HEK293T (cell line): ENCODE data around the gene USP34.

ENCODE experiments used
- CTCF ChIA-PET: fragments of 350-600 bp; formaldehyde crosslinking; extraction: SDS; loops from one replicate; lab custom pipeline; 2021; ENCODE audit warnings: antibody characterized with exemption, inconsistent platforms; lab: Yijun Ruan, JAX
- POLR2A ChIA-PET: fragments of 350-600 bp; formaldehyde crosslinking; extraction: SDS; loops from one replicate; lab custom pipeline; 2020; ENCODE audit warnings: antibody characterized with exemption, inconsistent platforms; lab: Yijun Ruan, JAX
- DNase-seq: peaks from one replicate; pipeline ENCODE4 v3.0.0; 2012; ENCODE audit warnings: mixed read lengths; ENCODE audit errors: extremely low spot score
- ARNT ChIP-seq: fragments of 450-650 bp; IDR thresholded peaks from 2 replicates; pipeline ENCODE4 v1.6.1; 2017; ENCODE audit warnings: mild to moderate bottlenecking
- BHLHE40 ChIP-seq: fragments of 450-650 bp; IDR thresholded peaks from 2 replicates; pipeline ENCODE4 v1.6.1; 2016; ENCODE audit warnings: mild to moderate bottlenecking, moderate library complexity, borderline replicate concordance
- CTBP1 ChIP-seq: fragments of 450-650 bp; IDR thresholded peaks from 2 replicates; pipeline ENCODE4 v1.6.1; 2016; ENCODE audit warnings: borderline replicate concordance
- ELF4 ChIP-seq: fragments of 450-650 bp; IDR thresholded peaks from 2 replicates; pipeline ENCODE4 v1.6.1; 2017; ENCODE audit warnings: antibody characterized with exemption
- FOXA1 ChIP-seq: fragments of 450-650 bp; IDR thresholded peaks from 2 replicates; pipeline ENCODE4 v1.6.1; 2016; ENCODE audit warnings: mild to moderate bottlenecking
- FOXK2 ChIP-seq: fragments of 450-650 bp; IDR thresholded peaks from 2 replicates; pipeline ENCODE4 v1.6.1; 2016; ENCODE audit warnings: mild to moderate bottlenecking
- FOXM1 ChIP-seq: fragments of 450-650 bp; IDR thresholded peaks from 2 replicates; pipeline ENCODE4 v1.6.1; 2017; ENCODE audit warnings: mild to moderate bottlenecking, borderline replicate concordance
- HDGF ChIP-seq: fragments of 450-650 bp; IDR thresholded peaks from 2 replicates; pipeline ENCODE4 v1.6.1; 2017; ENCODE audit warnings: antibody characterized with exemption, borderline replicate concordance
- L3MBTL2 ChIP-seq: fragments of 450-650 bp; conservative IDR thresholded peaks from 2 replicates; pipeline ENCODE4 v1.6.1; 2016; ENCODE audit warnings: mild to moderate bottlenecking
- LEF1 ChIP-seq: fragments of 450-650 bp; IDR thresholded peaks from 2 replicates; pipeline ENCODE4 v1.6.1; 2017; ENCODE audit warnings: mild to moderate bottlenecking, borderline replicate concordance
- NFRKB ChIP-seq: fragments of 450-650 bp; IDR thresholded peaks from 2 replicates; pipeline ENCODE4 v1.6.1; 2016; ENCODE audit warnings: mild to moderate bottlenecking, moderate library complexity
- PKNOX1 ChIP-seq: fragments of 450-650 bp; IDR thresholded peaks from 2 replicates; pipeline ENCODE4 v1.6.1; 2016
- SP1 ChIP-seq: fragments of 450-650 bp; IDR thresholded peaks from 2 replicates; pipeline ENCODE4 v1.6.1; 2017
- SUZ12 ChIP-seq: fragments of 450-650 bp; IDR thresholded peaks from 2 replicates; pipeline ENCODE4 v1.6.1; 2016; ENCODE audit warnings: mild to moderate bottlenecking
- TARDBP ChIP-seq: fragments of 450-650 bp; IDR thresholded peaks from 2 replicates; pipeline ENCODE4 v1.6.1; 2016
- ZNF384 ChIP-seq: fragments of 450-650 bp; IDR thresholded peaks from 2 replicates; pipeline ENCODE4 v1.6.1; 2016

The USP34 gene

GRCh38 chr2:61439241-61440002 lies 31.5 kb downstream of the USP34 start:
- CTCF ChIA-PET = interaction anchor here (1.5 kb wide), 1 partner anchor 13 kb away, joined by 9 read pairs; no protein-coding TSS in a partner anchor
- POLR2A ChIA-PET = no interaction called here
- DNase-seq = no peak
- no peak for TF ChIP-seq SP1

- CTCF ChIA-PET = interaction anchor here (1.5 kb wide), 1 partner anchor 13 kb away, joined by 9 read pairs; no protein-coding TSS in a partner anchor
- TF ChIP-seq LEF1 = no peak
- DNase-seq = no peak
- POLR2A ChIA-PET = no interaction called here
These were observed 32.2 kb downstream of the USP34 start for GRCh38 chr2:61438670-61439069.

- ChIA-PET POLR2A (no interaction called here), CTCF (interaction anchor here (1.2 kb wide), 1 partner anchor 11 kb away, joined by 3 read pairs; no protein-coding TSS in a partner anchor)
- no peak for DNase-seq
- TF ChIP-seq FOXK2 = no peak
- no peak for TF ChIP-seq ARNT
- no peak for TF ChIP-seq BHLHE40
- no peak for TF ChIP-seq FOXM1
- TF ChIP-seq ELF4 = no peak
- no peak for TF ChIP-seq LEF1
- TF ChIP-seq NFRKB = no peak
- TF ChIP-seq ZNF384 = no peak
- TF ChIP-seq CTBP1 = no peak
- TF ChIP-seq HDGF = no peak
- no peak for TF ChIP-seq SP1
- TF ChIP-seq FOXA1 = no peak
- no peak for TF ChIP-seq TARDBP
- TF ChIP-seq L3MBTL2 = no peak
- TF ChIP-seq PKNOX1 = no peak
- no peak for TF ChIP-seq SUZ12
These were observed 33.7 kb downstream of the USP34 start for GRCh38 chr2:61437170-61437569.

GRCh38 chr2:61436092-61436491 lies 34.8 kb downstream of the USP34 start:
- ChIA-PET POLR2A (no interaction called here), CTCF (interaction anchor here (1.2 kb wide), 1 partner anchor 10 kb away, joined by 3 read pairs; no protein-coding TSS in a partner anchor)
- no peak for DNase-seq
- TF ChIP-seq HDGF = no peak
- no peak for TF ChIP-seq SP1
- no peak for TF ChIP-seq L3MBTL2
- no peak for TF ChIP-seq CTBP1
- no peak for TF ChIP-seq ELF4
- TF ChIP-seq PKNOX1 = no peak
- TF ChIP-seq FOXM1 = no peak
- no peak for TF ChIP-seq ZNF384
- no peak for TF ChIP-seq FOXK2
- TF ChIP-seq NFRKB = no peak
- no peak for TF ChIP-seq TARDBP
- TF ChIP-seq SUZ12 = no peak
- no peak for TF ChIP-seq FOXA1

GRCh38 chr2:61435291-61435690 lies 35.6 kb downstream of the USP34 start:
- CTCF ChIA-PET = no interaction called here
- POLR2A ChIA-PET = no interaction called here
- TF ChIP-seq HDGF = no peak
- TF ChIP-seq ZNF384 = 0 out of 2 replicates have a peak, but pooled peaks have one; percentile 16
- TF ChIP-seq LEF1 = no peak
- no peak for TF ChIP-seq L3MBTL2
- TF ChIP-seq SP1 = no peak
- no peak for DNase-seq

GRCh38 chr2:61434314-61434713 lies 36.6 kb downstream of the USP34 start:
- TF ChIP-seq LEF1 = no peak
- TF ChIP-seq L3MBTL2 = no peak
- no peak for TF ChIP-seq ZNF384
- no peak for TF ChIP-seq FOXK2
- no peak for TF ChIP-seq FOXM1
- TF ChIP-seq HDGF = no peak
- no peak for TF ChIP-seq FOXA1
- TF ChIP-seq PKNOX1 = no peak
- no peak for TF ChIP-seq ELF4
- no peak for TF ChIP-seq SUZ12
- TF ChIP-seq BHLHE40 = no peak
- no peak for TF ChIP-seq TARDBP
- no peak for TF ChIP-seq SP1
- no peak for TF ChIP-seq NFRKB
- no peak for TF ChIP-seq ARNT
- no peak for TF ChIP-seq CTBP1
- DNase-seq = no peak
- POLR2A ChIA-PET = no interaction called here
- CTCF ChIA-PET = no interaction called here

- POLR2A ChIA-PET = no interaction called here
- DNase-seq = no peak
- TF ChIP-seq LEF1 = no peak
- no peak for TF ChIP-seq ELF4
- TF ChIP-seq ZNF384 = no peak
- no peak for TF ChIP-seq BHLHE40
- TF ChIP-seq NFRKB = no peak
- TF ChIP-seq L3MBTL2 = no peak
- CTCF ChIA-PET = interaction anchor here (0.8 kb wide), 1 partner anchor 12 kb away, joined by 3 read pairs; no protein-coding TSS in a partner anchor
These were observed 37.3 kb downstream of the USP34 start for GRCh38 chr2:61433606-61434005.
